GM21447 (cell line): ENCODE data around the gene ZNF44.
"Not testable (repeated sequence)": the region's sequence is repeated elsewhere in the genome, so short reads cannot be mapped to it uniquely, and the experiment has no call there.

Source experiments
- ATAC-seq: cut with Tn5 transposase; IDR thresholded peaks from one replicate; pipeline ENCODE4 v1.9.1; 2021; ENCODE audit not compliant: unreplicated experiment

Gene ZNF44

DNA sequence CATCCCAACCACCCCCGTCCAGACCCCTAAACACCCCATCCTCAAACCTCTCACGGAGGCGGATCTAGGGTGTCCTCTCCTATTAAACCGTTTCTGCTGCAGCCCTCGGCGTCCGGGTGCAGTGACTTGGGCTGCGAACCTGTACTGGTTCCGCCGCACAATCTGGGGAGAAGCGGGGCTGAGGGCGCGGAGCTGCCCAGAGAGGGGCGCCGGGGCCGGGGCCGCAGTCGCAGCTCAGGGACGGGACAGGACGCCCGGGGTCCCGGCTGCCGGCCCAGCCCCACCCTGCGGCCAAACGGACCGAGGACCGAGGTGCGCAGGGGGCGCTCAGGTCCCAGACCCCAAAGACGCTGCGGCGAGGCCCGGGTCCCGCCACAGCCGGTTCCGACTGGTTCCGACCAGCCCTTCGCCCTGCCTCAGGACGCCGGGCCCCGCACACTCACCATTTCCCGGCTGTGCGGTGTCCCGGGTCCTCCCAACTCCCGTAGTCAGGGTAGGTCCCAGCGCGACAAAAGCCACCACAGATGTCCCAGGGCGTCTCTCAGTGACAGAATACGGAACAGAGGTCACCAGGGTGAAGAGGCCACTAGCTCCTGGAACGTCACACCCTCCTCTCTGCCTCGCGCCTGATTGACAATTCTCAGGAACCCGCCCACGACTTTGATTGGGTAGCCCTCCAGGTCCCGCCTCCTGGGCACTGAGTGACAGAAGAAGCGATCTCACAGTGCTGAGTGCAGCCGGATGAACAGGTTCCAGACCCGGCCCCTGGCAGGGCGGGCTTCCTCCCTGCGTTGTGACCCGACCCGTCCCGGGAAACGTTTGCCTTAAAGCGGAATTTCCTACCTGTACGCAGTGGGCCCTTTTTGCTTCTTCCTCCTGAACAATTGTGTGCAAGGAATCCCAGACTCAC lies at the start of gene ZNF44:
ZNF44 (minus strand) TSS at position 635 of the 910 bp plus-strand sequence; CDS start at position 446, 189 bp downstream.
- ATAC-seq, result peak; percentile 95

DNA sequence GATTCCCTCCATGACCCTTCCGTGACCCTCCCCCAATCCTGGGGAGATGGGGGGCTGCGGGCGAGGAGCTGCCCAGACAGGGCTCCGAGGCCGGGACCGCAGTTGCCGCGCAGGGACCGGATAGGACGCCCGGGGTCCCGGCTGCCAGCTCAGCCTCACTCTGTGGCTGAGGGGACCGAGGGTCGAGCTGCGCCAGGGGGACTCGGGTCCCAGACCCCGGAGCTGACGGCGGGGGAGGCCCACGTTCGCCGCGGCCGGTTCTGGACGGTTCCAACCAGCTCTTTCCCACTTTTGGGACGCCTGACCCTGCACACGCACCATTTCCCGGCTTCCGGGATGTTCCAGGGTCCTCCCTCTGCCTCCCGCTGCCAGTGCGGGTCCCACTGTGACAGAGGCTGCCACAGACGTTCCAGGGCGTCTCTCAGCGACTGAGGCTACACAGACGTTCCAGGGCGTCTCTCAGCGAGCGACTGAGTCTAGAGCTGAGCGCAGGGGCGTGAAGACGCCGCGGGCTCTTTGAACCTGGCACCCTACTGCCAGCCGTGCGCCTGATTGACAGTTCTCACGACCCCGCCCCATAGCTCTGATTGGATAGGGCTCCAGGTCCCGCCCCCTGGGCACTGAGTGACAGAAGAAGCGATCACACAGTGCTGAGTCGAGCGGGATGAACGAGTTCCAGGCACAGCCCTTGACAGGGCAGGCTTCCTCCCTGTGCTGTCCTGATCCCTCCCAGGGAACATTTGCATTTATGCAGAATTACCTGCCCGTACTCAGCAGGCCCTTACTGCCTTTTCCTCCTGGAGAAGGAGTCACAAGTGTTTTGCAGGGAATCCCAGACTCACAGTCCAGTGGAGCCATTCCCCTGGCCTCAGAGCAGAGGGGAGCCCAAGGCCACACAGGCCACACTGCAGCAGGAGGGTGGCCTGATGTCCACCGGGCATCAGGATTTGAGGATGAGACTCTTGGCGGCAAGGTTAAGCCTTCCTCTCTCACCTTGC lies 38.8 kb upstream of the ZNF44 start, which contains the start of gene ZNF563:
ZNF563 (minus strand) TSS at position 472 of the 998 bp plus-strand sequence; CDS start at position 321, 151 bp downstream.
- peak; percentile 93 for ATAC-seq

DNA sequence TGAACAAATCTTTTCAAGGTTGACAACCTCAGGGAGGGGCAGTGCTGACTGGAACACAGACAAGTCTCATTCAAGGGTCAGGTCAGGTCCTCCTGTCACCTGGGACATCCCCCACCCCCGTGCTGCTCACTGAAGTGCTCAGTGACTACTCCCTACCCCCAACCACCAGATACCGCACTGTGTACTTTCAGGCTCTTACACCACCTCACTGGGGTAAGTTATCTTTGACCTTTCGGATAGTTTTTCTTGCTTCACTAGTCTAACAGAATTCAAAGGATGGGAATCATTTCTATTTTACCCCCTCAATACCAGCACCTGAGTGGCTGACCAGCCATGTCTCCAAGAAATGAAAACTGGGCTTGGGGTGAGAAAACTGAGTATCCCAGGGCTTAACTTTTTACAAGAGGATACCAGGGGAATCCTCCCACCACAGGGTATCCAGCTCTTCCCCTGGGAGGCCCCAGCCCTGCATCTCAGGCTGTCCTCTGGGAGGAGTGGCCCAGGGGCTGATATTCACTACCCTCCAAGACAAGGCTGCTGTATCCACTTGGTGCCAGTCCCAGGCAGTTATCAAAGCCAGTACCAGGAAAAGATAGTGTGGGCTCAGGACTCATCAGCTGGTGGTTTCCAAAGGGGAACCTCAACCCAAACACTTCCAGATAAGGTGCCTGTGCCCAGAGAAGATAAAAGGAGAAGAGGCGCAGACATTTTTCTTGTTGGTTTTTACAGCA lies 36.7 kb upstream of the ZNF44 start:
- no peak for ATAC-seq

DNA sequence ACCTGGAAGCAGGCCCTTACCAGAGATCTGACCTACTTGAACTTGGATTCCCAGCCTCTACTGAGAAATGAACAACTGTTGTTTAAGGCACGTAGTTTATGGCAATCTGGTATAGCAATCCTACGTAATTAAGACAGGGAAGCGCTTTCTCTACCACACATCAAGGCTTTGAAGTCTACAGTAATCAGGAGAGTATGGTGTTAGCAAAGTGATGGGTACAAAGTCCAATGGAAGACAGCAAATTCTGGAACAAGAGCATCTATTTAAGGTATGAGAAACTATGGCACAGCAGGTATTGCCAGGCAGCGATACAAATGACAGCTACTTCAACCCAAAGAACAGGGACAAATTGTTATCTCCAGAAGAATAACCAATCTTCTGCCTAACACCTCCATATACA lies 35.7 kb upstream of the ZNF44 start:
- ATAC-seq, result no peak

DNA sequence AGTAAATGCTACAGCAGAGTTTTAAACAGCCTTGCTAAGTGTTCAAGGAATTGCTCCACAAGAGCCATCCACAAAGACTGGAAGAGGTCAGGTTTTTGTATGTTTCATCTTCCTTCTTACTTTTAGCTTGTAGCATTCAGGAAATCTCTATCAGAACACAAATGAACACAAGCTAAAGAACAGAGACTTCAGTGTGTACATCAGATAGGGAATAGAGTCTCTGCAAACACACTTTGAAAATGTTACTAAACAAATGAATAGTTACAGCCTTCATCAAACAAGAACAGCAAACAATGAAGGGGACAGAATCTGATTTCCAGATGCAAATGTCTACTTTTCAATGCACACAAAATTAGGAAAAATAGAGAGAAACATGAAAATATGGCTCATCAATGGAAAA lies 31.0 kb upstream of the ZNF44 start:
- no peak for ATAC-seq

DNA sequence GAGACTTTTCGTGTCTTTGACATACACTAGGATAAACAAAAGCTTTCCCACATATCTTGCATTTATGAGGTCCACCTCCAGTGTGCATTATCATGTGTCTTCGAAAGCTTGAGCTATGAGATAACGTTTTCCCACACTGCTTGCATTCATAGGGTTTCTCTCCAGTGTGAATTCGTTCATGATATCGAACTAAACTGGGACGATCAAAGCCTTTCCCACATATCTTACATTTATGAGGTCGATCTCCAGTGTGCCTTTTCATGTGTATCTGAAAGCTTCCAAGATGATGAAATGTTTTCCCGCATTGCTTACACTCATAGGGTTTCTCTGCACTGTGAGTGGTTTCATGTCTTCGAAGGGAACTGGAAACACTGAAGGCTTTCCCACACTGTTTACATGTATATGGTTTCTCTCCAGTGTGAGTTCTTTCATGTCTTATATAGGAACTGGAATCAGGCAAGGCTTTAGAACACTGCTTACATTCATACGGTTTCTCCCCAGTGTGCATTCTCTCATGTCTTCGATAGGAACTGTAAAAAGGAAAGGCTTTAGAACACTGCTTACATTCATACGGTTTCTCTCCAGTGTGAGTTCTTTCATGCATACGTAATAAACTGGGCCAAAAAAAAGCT lies 24.2 kb upstream of the ZNF44 start:
- no peak for ATAC-seq

DNA sequence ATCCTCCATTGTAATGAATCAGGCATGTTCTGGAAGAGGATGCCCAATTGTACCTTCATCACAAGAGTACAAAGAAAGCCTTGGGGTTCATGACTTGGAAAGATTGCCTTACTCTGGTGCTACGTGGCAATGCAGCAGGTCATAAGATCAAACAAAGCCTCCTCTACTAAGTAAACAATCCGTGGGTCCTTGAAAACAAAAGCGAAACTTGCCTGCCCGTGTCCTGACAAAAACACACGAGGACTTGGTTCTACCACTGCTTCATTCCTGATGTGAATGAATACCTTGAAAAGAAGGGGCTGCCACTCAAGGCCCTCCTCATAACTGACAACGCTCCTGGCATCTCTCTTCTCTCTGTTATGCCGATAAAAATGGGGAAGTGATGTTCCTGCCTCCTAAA lies 19.9 kb upstream of the ZNF44 start:
- no peak for ATAC-seq

DNA sequence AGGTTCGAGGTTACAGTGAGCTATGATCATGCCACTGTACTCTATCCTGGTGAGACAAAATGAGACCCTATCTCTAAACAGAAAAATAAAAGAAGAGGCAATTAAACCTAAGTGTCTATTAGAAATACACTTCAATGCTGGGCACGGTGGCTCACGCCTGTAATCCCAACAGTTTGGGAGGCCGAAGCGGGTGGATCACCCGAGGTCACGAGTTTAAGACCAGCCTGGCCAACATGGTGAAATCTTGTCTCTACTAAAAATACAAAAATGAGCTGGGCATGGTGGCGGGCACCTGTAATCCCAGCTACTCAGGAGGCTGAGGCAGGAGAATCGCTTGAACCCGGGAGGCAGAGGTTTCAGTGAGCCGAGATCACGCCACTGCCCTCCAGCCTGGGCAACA lies 14.2 kb upstream of the ZNF44 start:
- ATAC-seq, result not testable (repeated sequence)

DNA sequence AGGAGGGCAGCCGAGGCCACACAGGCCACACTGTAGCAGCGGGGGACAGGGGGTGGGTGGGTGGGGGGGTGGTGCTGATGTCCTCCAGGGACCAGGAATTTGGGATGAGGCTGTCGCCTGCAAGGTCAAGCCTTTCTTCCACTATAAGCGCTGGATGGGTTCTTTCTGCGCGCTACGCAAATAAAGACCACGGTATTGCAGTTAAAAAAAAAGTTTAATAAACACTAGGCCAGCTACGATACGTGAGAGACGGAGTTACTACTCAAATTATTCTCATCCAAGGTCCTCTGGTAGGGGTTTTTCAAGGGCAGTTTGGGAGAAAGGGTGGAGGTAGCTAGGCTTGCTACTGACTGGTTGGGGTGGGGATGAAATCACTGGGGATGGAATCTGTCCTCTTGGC lies 508 bp upstream of the ZNF44 start:
- no peak for ATAC-seq

DNA sequence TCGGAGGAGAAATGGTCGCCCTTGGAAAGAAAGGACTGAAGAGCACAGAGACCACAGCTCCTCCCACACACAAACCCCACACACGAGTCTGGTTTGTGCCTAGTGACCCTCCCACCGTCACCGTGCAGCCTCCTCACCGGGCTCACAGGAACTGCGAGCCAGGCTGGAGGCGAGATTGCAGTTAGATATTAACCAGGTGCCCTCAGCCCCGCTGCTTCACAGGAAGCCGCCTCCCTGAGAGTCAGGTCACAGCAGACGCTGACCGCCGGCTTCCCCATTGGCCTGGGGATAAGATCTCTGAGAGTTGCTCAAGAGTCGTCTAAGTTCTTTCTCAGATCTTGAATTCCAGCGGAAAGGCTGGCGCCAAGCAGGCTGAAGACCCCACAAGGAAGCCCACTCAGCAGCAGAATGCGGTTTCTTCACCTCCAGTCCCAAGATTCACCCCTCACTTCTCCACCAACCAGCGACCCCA lies 870 bp downstream of the ZNF44 start:
- ATAC-seq, result peak; percentile 42

DNA sequence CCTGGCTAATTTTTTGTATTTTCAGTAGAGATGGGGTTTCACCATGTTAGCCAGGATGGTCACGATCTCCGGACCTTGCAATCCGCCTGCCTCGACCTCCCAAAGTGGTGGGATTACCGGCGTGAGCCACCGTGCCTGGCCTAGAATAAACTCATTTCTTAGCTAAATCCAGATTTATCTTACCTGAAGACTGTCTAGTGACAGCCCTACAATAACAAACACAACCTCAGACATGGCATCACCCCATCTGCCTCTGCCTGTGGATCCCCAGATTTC lies 5.0 kb downstream of the ZNF44 start:
- no peak for ATAC-seq

DNA sequence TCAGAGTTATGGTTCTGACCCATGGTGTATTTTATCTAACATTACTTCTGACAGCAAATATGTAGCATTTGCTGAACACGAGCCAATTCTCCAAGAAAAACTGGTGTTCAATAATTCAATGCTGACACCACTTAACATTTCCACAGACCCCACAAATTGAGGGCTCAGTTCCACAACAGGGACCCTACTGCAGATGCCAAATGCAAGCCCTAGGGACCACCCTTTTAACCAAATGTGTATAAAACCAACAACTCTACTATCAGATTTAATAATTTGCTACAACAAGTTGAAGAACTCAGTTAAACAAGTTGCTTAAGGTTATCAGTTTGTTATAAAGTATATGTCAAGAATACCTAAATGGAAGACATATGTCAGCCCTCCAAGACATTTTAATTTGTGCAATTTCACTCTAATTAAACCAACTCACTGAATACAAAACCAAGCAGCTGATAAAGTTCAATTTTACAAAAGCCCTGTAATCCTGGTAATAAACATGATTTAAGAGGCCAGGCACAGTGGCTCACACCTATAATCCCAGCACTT lies 6.7 kb downstream of the ZNF44 start:
- ATAC-seq, result no peak

DNA sequence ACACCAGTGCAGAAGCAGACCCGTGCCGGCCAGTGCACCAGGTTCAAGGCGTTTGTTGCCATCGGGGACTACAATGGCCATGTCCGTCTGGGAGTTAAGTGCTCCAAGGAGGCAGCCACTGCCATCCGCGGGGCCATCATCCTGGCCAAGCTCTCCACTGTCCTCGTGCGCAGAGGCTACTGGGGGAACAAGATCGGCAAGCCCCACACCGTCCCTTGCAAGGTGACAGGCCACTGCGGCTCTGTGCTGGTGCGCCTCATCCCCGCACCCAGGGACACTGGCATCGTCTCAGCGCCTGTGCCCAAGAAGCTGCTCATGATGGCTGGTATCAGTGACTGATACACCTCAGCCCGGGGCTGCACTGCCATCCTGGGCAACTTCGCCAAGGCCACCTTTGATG lies 10.1 kb downstream of the ZNF44 start:
- no peak for ATAC-seq

DNA sequence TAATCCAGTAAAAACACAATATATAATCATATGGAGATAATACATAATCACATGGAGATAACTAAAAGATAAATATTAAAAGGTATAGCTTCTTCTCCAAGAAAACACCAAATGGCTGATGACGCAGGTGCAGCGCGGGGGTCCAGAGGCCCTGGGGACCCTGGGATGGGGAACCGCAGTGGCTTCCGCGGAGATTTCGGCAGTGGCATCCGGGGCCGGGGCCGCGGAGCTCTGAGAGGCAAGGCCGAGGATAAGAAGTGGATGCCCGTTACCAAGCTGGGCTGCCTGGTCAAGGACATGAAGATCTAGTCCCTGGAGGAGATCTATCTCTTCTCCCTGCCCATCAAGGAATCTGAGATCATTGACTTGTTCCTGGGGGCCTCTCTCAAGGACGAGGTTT lies 10.5 kb downstream of the ZNF44 start:
- no peak for ATAC-seq

DNA sequence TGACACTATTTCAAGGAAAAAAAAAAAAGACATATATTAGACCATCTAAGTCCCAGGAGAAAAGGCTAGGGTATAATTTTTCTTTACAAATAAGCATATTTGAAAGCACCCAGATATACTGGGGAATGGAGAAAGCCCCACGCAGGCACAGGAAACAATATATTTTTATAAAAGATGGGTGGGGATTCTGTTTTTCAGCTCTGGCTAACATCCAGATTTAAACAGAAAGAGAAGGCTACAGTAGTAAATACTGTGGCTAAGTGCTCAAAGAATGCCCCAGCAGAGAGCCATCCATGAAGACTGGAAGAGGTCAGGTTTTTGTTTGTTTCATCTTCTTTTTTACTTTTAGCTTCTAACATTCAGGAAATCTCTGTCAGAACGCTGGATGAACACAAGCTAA lies 16.0 kb downstream of the ZNF44 start:
- ATAC-seq, result no peak

DNA sequence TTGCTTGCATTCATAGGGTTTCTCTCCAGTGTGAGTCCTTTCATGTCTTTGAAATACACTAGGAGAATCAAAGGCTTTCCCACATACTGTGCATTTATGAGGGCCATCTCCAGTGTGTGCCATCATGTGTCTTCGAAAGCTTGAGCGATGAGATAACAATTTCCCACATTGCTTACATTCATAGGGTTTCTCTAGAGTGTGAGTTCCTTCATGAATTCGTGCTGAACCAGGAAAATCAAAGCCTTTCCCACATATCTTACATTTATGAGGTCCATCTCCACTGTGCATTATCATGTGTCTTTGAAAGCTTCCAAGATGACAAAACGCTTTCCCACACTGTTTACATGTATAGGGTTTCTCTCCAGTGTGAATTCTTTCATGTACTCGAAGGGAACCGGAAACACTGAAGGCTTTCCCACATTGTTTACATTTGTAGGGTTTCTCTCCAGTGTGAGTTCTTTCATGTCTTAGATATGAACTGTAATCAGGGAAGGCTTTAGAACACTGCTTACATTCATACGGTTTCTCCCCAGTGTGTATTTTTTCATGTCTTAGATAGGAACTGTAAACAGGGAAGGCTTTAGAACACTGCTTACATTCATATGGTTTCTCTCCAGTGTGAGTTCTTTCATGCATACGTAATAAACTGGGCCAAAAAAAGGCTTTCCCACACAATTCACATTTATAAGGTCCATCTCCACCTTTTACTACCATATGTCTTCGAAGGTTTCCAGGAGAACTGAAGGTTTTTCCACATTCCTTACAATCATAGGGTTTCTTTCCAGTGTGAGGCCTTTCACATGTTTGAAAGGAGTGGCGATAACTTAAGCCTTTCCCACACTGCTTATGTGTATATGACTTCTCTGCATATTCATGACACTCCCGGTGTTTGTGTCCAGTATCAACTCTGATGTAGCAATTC lies 21.4 kb downstream of the ZNF44 start:
- no peak for ATAC-seq

DNA sequence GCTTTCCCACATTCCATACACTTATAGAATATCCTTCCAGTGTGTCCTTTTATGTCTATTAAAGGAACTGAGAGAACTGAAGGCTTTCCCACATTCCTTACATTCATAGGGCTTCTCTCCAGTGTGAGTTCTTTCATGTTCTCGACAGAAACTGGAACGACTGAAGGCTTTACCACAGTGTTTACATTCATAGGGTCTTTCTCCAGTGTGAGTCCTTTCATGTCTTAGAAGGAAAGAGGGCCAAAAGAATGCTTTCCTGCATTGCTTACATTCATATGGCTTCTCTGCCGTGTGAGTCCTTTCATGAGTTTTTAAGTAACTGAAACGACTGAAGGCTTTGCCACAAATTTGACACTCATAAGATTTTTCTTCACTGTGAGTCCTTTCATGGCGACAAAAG lies 22.3 kb downstream of the ZNF44 start:
- ATAC-seq, result no peak

DNA sequence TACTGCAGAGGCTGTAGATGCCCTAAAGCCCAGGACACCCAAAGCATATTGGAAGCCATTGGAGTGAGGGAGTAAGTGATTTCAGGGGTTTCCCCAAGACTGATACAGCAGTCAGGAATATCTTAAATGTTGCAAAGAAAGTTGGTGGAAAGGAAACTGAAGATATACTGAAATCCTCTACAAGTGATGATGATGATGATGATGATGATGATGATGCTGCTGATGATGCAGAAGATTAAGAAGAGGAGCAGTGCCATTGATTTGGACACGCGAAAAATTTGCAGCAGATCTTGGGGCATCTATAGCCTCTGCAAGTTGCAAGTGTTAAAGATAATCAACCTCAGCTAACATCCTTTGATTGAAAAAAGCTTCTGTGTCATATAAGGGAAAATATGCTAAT lies 23.8 kb downstream of the ZNF44 start:
- no peak for ATAC-seq
